Activated T-cell treated with anti-CD3 and anti-CD28 coated beads, Interleukin-2, amount 50 U/mL, for 72 hours (primary cell): ENCODE results near the gene UAP1L1. TPM values are rescaled to one million over a fixed set of nuclear protein-coding genes. Genes with fewer than 3 reads are reported as not detected.

ENCODE experiments used
- ATAC-seq, 2 donors: fragments of 150-1000 bp; cut with Tn5 transposase; replicated peaks in 1 of 2; 2 replicates each; pipeline ENCODE4 v1.10.0; 2021; ENCODE audit warnings: moderate library complexity in 2 of 2, mild to moderate bottlenecking in 1 of 2
- DNase-seq, 2 donors: peaks; one replicate each; pipeline ENCODE4 v3.0.0; 2021 to 2022; ENCODE audit warnings: mixed read lengths in 1 of 2
- H3K27ac Mint-ChIP-seq: one replicate; pipeline ENCODE4 v1.8.0; 2022; ENCODE audit warnings: mild to moderate bottlenecking, moderate library complexity, mixed read lengths
- H3K27me3 Mint-ChIP-seq: one replicate; pipeline ENCODE4 v1.8.0; 2022; ENCODE audit warnings: low read depth, mixed read lengths
- H3K36me3 Mint-ChIP-seq, 2 donors: one replicate each; pipeline ENCODE4 v1.8.0; 2022; ENCODE audit warnings: mixed read lengths in 2 of 2, mild to moderate bottlenecking in 1 of 2; ENCODE audit not compliant: insufficient read depth in 2 of 2
- H3K4me1 Mint-ChIP-seq: one replicate; pipeline ENCODE4 v1.8.0; 2022; ENCODE audit warnings: low read depth, mixed read lengths
- H3K4me3 Mint-ChIP-seq, 2 donors: one replicate each; pipeline ENCODE4 v1.8.0; 2022; ENCODE audit warnings: mild to moderate bottlenecking in 2 of 2, mixed read lengths in 2 of 2, moderate library complexity in 2 of 2
- H3K9me3 Mint-ChIP-seq, 2 donors: one replicate each; pipeline ENCODE4 v1.8.0; 2022; ENCODE audit warnings: mixed read lengths in 2 of 2
- total RNA-seq, 2 donors: library from RNA; stranded (reverse); gene quantifications; one replicate each; pipeline ENCODE4 v1.2.3, GENCODE V29; 2022

UAP1L1 gene
- total RNA-seq, 2 donors from 2014 or later, result 13.6 to 14.3 TPM

- peak overlapping the region; percentile 81 for H3K27ac Mint-ChIP-seq
- no peaks in the 10 kb centered on the region for H3K9me3 Mint-ChIP-seq
Measured at GRCh38 chr9:137034709-137035506, 42.4 kb upstream of the UAP1L1 start.

DNA sequence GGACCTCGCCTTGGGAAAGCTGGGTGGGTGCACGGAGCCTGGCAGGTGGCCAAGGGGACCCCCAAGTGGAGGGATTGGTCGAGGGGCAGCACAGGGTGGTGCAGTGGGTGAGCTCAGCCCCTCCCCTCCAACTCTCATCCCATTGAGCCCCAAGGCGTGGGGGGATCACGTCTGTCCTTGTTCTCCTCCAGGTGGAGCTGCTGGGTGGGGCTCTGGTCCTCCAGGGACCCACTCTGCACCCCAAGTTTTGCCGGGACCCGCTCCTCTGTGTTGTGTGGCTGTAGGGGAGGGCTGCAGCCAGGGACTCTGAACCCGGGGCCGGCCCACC lies 41.8 kb upstream of the UAP1L1 start:
- Mint-ChIP-seq H3K4me3 (peak overlapping the region; percentile 76 to 93), H3K9me3 (no peaks in the 10 kb centered on the region), H3K36me3 (peaks cover 0 to 5% of the 10 kb centered on the region in 2 donors), H3K27me3 (no peaks in the 10 kb centered on the region), H3K4me1 (peaks cover 43% of the 10 kb centered on the region), H3K27ac (no peak overlapping the region)
- ATAC-seq (no peak), DNase-seq (no peak)

More at GRCh38 chr9:137034709-137035506, 42.4 kb upstream of the UAP1L1 start:
- ATAC-seq (peak; percentile 79 to 80), DNase-seq (peak; percentile 90 to 91)
- Mint-ChIP-seq H3K27me3 (no peaks in the 10 kb centered on the region), H3K4me1 (peaks cover 49% of the 10 kb centered on the region), H3K4me3 (peak overlapping the region; percentile 76 to 93), H3K36me3 (peaks cover 0 to 5% of the 10 kb centered on the region in 2 donors)

- DNase-seq (no peak), ATAC-seq (no peak)
- H3K9me3 Mint-ChIP-seq, result no peaks in the 10 kb centered on the region
- peaks cover 0 to 5% of the 10 kb centered on the region in 2 donors for H3K36me3 Mint-ChIP-seq
- H3K4me1 Mint-ChIP-seq, result peaks cover 39% of the 10 kb centered on the region
- no peaks in the 10 kb centered on the region for H3K27me3 Mint-ChIP-seq
- no peak overlapping the region for H3K27ac Mint-ChIP-seq
- no peak overlapping the region for H3K4me3 Mint-ChIP-seq
Measured at GRCh38 chr9:137035937-137036336, 41.4 kb upstream of the UAP1L1 start.

- DNase-seq, result no peak
- no peaks in the 10 kb centered on the region for H3K9me3 Mint-ChIP-seq
- no peak for ATAC-seq
- H3K4me3 Mint-ChIP-seq, result no peak overlapping the region
- no peaks in the 10 kb centered on the region for H3K27me3 Mint-ChIP-seq
- peaks cover 32% of the 10 kb centered on the region for H3K4me1 Mint-ChIP-seq
- H3K36me3 Mint-ChIP-seq, result peaks cover 0 to 5% of the 10 kb centered on the region in 2 donors
- H3K27ac Mint-ChIP-seq, result no peak overlapping the region
Measured at GRCh38 chr9:137037035-137037434, 40.3 kb upstream of the UAP1L1 start.

DNA sequence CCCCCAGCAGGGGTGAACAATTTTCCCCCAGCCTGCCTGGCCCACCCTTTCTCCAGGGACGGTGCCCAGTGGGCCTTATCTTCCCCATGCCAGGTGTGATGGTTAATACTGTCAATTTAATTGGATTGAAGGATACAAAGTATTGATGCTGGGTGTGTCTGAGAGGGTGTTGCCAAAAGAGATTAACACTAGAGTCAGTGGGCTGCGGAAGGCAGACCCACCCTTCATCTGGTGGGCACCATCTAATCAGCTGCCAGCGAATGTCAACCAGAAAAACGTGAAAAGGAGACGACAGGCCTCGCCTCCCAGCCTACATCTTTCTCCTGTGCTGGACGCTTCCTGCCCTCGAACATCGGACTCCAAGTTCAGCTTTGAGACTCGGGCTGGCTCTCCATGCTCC lies 39.8 kb upstream of the UAP1L1 start:
- Mint-ChIP-seq H3K36me3 (peaks cover 0 to 5% of the 10 kb centered on the region in 2 donors), H3K9me3 (no peaks in the 10 kb centered on the region), H3K4me1 (peaks cover 28% of the 10 kb centered on the region), H3K4me3 (no peak overlapping the region), H3K27me3 (no peaks in the 10 kb centered on the region), H3K27ac (no peak overlapping the region)
- ATAC-seq (no peak), DNase-seq (no peak)

DNA sequence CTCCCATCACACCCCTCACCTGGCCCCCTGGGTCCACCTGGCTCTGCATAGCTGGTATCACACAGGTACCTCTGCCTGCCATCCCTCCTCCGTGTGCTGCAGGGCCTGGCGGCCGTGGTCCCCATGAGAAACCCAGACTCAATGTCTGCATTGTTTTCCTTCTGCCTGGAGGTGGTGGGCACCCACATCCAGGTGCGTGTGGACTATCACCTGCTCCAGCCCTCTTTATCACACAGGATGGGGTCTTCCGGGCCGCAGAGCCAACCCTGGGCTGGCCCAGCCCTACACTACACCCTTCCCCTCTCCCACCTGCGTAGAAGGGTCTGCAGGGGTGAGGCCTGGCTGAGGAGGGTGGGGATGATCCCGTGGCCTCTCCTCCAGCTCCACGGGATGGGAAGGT lies 38.4 kb upstream of the UAP1L1 start:
- Mint-ChIP-seq H3K36me3 (peaks cover 0 to 5% of the 10 kb centered on the region in 2 donors), H3K4me1 (peaks cover 19% of the 10 kb centered on the region), H3K4me3 (no peak overlapping the region), H3K27me3 (no peaks in the 10 kb centered on the region), H3K9me3 (no peaks in the 10 kb centered on the region), H3K27ac (no peak overlapping the region)
- ATAC-seq, result no peak
- DNase-seq, result no peak

GRCh38 chr9:137039611-137040366 lies 37.5 kb upstream of the UAP1L1 start:
- Mint-ChIP-seq H3K9me3 (no peaks in the 10 kb centered on the region), H3K4me3 (no peak overlapping the region), H3K27me3 (peaks cover 4% of the 10 kb centered on the region), H3K36me3 (peaks cover 0 to 5% of the 10 kb centered on the region in 2 donors), H3K27ac (no peak overlapping the region), H3K4me1 (peaks cover 20% of the 10 kb centered on the region)
- ATAC-seq (no peak), DNase-seq (no peak)

DNA sequence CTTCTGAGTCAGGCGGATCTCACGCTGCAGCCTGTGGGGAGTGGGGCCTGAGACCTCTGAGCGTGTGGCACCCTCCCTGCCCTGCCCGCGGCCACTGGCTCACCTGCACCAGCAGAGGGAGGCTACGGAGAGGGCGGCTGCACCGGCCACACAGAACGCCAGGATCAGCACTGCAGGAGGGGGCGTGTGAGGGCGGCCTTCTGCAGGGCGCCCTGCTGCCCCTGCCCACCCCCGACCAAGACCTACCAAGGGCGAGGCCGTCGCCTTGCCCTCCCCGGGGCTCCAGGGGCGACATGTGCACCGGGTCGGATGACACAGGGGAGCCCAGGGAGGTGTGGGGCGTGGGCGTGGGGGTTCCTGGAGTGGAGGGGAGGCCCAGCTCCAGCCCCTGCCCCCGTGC lies 36.7 kb upstream of the UAP1L1 start:
- H3K27ac Mint-ChIP-seq, result no peak overlapping the region
- peaks cover 16% of the 10 kb centered on the region for H3K4me1 Mint-ChIP-seq

DNA sequence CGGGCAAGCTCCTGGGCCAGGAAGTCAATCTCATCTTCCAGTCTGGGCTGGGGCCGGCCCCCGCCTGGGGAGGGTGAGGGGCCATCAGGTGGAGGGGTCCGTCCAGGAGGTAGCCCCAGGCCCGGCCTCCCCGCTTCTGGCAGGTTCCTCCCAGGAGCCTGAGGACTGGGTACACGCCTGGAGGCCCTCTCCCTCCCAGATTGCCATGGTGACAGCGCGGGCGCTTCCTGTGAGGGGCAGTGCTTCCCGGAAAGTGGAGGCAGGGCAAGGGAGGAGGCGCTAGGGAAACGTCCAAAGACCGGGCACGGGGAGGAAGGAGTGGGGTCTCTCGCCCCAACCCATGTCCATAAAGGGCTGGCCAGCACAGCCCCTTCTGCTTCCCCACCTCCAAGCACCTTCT lies 36.2 kb upstream of the UAP1L1 start:
- ATAC-seq (no peak), DNase-seq (no peak)
- H3K27me3 Mint-ChIP-seq, result peaks cover 8% of the 10 kb centered on the region
- H3K27ac Mint-ChIP-seq, result no peak overlapping the region
- peaks cover 17% of the 10 kb centered on the region for H3K4me1 Mint-ChIP-seq
- H3K36me3 Mint-ChIP-seq, result peaks cover 0 to 5% of the 10 kb centered on the region in 2 donors
- H3K9me3 Mint-ChIP-seq, result no peaks in the 10 kb centered on the region
- no peak overlapping the region for H3K4me3 Mint-ChIP-seq

More for the DNA sequence above, 36.7 kb upstream of the UAP1L1 start:
- H3K9me3 Mint-ChIP-seq, result no peaks in the 10 kb centered on the region
- peaks cover 0 to 5% of the 10 kb centered on the region in 2 donors for H3K36me3 Mint-ChIP-seq
- peaks cover 8% of the 10 kb centered on the region for H3K27me3 Mint-ChIP-seq
- DNase-seq, result no peak
- no peak for ATAC-seq
- H3K4me3 Mint-ChIP-seq, result no peak overlapping the region

DNA sequence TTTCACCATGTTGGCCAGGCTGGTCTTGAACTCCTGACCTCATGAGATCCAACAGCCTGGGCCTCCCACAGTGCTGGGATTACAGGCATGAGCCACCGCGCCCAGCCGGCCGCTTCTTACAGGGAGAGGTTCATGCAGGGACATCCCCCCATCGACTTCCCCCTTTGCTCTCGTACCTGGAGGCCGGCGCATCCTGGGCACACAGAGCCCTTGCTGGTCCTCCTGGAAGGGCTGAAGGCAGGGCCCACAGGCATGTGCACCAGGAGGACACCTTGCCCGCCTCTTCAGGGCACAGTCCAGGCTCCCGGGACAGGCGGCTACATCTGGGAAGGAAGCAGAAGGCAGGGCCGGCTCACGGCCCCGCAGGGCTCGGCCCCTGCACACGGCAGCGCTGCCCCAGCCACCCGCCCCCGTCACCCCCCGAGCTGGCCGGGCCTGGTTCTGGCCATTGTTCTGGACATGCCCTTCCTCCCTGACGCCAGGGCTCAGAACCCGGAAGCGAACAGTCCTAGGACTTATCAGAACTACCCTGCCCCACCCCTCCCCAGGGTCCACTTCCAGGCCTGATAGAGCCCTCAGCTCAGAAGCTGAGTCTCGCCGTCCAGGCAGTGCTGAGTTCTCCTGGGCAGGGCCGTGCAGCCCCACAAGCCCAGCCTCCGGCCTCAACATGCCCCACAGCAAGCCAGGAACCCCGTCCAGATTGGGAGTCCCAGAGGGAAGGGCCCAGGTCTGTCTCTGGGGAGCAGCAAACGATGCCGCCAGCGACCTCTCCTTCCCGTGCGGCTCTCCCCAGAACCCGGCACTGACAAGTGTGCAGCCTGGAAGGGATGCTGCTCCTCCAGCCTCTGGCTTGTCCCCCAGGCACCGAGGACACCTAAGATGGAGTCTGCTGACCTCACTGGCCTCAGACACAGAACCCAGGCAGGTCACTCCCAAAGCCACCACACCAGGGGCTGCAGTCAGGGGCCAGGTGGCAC lies 34.3 kb upstream of the UAP1L1 start:
- Mint-ChIP-seq H3K27me3 (peaks cover 21% of the 10 kb centered on the region), H3K9me3 (no peaks in the 10 kb centered on the region), H3K27ac (no peak overlapping the region), H3K4me1 (peaks cover 21% of the 10 kb centered on the region), H3K36me3 (peaks cover 0 to 5% of the 10 kb centered on the region in 2 donors), H3K4me3 (no peak overlapping the region)
- no peak for ATAC-seq
- no peak for DNase-seq

DNA sequence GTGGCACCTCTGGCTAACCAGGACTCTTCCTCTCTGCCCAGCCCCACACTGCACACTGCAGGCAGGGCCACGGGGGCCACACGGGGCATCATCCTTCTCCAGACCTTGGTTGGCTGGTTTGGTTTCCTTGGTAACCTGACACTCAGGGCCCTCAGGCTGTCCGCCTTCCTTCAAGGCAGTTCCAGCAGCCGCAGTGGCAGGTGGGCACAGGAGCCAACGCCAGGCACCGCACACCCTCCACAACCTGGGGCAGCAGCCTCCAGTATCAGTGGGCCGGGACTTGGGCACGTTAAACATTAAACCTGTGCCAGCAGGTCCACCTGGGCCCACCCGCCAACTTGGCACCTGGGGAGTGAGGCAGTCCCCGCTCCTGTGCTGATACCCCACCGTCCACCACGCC lies 33.3 kb upstream of the UAP1L1 start:
- Mint-ChIP-seq H3K4me1 (peaks cover 21% of the 10 kb centered on the region), H3K36me3 (no peaks in the 10 kb centered on the region), H3K27ac (no peak overlapping the region), H3K9me3 (no peaks in the 10 kb centered on the region), H3K4me3 (peak overlapping the region in 1 of 2 donors; percentile 84), H3K27me3 (peaks cover 23% of the 10 kb centered on the region)
- no peak for ATAC-seq
- DNase-seq, result no peak

DNA sequence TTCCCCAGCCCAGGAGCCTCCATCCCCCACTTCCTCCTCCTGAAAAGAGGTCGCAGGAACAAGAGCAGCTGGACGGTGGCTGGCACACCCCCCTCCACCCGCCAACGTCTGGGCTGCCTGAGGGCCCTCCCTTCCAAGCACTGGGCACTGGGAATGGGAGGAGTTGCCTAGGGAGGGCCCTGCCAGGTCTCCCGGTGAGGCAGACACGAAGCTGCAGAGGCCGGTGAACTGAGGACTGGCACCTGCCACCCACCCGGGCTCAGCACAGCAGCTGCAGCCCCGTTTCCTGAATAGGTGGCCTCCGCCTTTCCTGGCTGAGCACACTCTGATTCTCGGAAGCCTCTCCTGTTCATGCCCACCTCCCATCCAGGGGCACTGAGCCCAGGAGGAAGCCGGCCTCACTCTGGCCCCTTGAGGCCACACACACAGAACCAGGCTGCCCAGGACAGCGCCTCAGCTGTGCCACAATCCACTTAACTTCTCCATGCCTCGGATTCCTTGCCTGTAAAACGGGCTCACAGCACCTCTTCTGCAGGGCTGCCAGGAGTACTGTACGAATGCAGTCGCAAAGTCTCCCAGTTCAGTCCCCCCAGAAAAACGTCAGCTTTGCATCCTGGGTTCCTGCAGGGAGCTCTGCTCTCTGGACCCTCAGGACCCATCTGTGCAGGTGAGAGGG lies 32.7 kb upstream of the UAP1L1 start:
- Mint-ChIP-seq H3K4me1 (peaks cover 21% of the 10 kb centered on the region), H3K36me3 (no peaks in the 10 kb centered on the region), H3K27ac (no peak overlapping the region), H3K4me3 (peak overlapping the region; percentile 76 to 84), H3K9me3 (no peaks in the 10 kb centered on the region), H3K27me3 (peaks cover 28% of the 10 kb centered on the region)
- no peak for ATAC-seq
- no peak for DNase-seq
